Stimulated activated CD8-positive, alpha-beta memory T cell treated with anti-CD3 and anti-CD28 coated beads, Interleukin-15, amount 100 ng/mL, for 48 hours (primary cell): ENCODE data around the gene SLC38A5.
"Not testable (repeated sequence)": the region's sequence is repeated elsewhere in the genome, so short reads cannot be mapped to it uniquely, and the experiment has no call there.

ENCODE experiments used
- DNase-seq, 2 donors: peaks; one replicate each; pipeline ENCODE4 v3.0.0-alpha.2; 2020; ENCODE audit warnings: low read depth in 2 of 2

Gene SLC38A5

GRCh38 chrX:48468693-48469691 is 1.1 kb downstream of the SLC38A5 start:
- peak; percentile 10 to 33 for DNase-seq

- peak; percentile 27 to 34 for DNase-seq
Measured at GRCh38 chrX:48468247-48468671, 1.8 kb downstream of the SLC38A5 start.

- DNase-seq: no peak
Measured at GRCh38 chrX:48467281-48467761, 2.7 kb downstream of the SLC38A5 start.

GRCh38 chrX:48466696-48467095 is 3.4 kb downstream of the SLC38A5 start:
- DNase-seq: no peak

- DNase-seq: no peak
Measured at GRCh38 chrX:48465336-48465933, 4.6 kb downstream of the SLC38A5 start.

GRCh38 chrX:48461830-48462229 is 8.2 kb downstream of the SLC38A5 start:
- no peak for DNase-seq

- DNase-seq: no peak
Measured at GRCh38 chrX:48460606-48461005, 9.5 kb downstream of the SLC38A5 start.

- DNase-seq: no peak
Measured at GRCh38 chrX:48460031-48460430, 10.0 kb downstream of the SLC38A5 start.

GRCh38 chrX:48459483-48459882 is 10.6 kb downstream of the SLC38A5 start:
- DNase-seq: no peak

- DNase-seq: no peak
Measured at GRCh38 chrX:48458711-48459110, 11.3 kb downstream of the SLC38A5 start.

- no peak for DNase-seq
Measured at GRCh38 chrX:48456628-48457331, 13.3 kb downstream of the SLC38A5 start.

GRCh38 chrX:48451708-48452107 is 18.4 kb downstream of the SLC38A5 start:
- DNase-seq: no peak

GRCh38 chrX:48450076-48450475 is 20.0 kb downstream of the SLC38A5 start:
- DNase-seq: no peak

- DNase-seq: not testable (repeated sequence)
Measured at GRCh38 chrX:48447201-48447600, 22.9 kb downstream of the SLC38A5 start.

GRCh38 chrX:48433713-48434112 is 36.3 kb downstream of the SLC38A5 start:
- DNase-seq: not testable (repeated sequence)

GRCh38 chrX:48430166-48430565 is 39.9 kb downstream of the SLC38A5 start:
- DNase-seq: not testable (repeated sequence)

GRCh38 chrX:48429606-48430005 is 40.5 kb downstream of the SLC38A5 start:
- DNase-seq: not testable (repeated sequence)

GRCh38 chrX:48427027-48427716 is 42.9 kb downstream of the SLC38A5 start:
- not testable (repeated sequence) for DNase-seq

GRCh38 chrX:48411860-48412259 is 58.2 kb downstream of the SLC38A5 start, which contains the start of gene SSX4B:
Gene SSX4B, minus strand, starts transcription at chrX:48411960. Its CDS starts 588 bp downstream, at chrX:48411372.
- DNase-seq: not testable (repeated sequence)
